ENCODE results near the gene ZNF446. TPM values are rescaled to one million over a fixed set of nuclear protein-coding genes. Genes with fewer than 3 reads are reported as not detected.
A peak's percentile ranks its signal among the peaks of the same experiment; 100 is the strongest.

ZNF446 gene
- total RNA-seq, 1 donor from 2014 or later = 17.4 TPM

DNA sequence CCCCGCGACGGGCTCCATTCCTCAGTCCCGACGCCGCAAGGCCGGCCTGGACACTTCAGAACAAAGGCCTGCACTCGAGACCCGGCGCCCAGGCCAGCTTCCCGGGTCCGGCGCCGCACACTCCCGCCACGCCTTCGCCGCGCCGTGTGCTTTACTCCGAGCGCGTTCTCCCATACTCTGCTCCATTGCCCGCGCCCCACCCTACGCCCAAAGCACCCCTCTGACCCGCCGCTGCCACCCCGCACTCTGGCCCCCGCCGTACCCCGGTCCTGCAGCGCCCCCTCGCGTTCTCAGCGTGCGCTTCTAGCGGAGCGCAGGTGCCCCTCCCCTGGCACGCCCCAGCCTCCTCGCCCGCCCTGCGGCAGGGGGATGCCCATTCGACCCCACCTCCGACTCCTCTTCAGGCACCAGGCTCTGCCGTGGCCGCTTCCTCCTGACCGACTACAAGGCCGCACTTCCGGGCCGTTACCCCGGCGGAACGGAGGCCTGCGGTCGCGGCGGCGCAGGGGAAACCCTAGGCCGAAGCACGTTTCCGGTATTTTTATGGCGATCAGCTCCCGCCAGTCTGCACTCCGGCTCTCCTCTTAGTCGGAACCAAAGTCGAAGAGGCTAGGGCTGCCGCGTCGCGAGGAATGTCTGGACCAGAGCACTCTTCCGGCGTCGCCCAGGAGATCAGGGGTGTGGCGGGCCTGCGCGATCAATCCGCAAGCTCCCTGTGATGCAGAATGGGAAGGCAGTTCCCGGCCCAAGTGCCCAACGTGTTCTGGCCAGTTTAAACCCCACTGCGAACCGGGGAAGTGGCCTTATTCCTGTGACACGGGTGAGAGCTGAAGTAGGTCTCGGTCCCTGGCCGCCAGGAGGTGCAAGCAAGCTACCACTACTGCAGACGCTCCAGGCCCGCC lies 43.5 kb downstream of the ZNF446 start, which contains the start of gene ZBTB45:
TSS of gene ZBTB45 (minus strand) at position 456 of the 902 bp plus-strand sequence. CDS start 2,137 bp downstream, outside the sequence.
- peaks cover 21% of the 10 kb centered on the region for H3K4me1 Mint-ChIP-seq (ENCODE audit: unreplicated experiment)
- H3K9me3 Mint-ChIP-seq = no peaks in the 10 kb centered on the region
- TF ChIP-seq, protein P1, sequence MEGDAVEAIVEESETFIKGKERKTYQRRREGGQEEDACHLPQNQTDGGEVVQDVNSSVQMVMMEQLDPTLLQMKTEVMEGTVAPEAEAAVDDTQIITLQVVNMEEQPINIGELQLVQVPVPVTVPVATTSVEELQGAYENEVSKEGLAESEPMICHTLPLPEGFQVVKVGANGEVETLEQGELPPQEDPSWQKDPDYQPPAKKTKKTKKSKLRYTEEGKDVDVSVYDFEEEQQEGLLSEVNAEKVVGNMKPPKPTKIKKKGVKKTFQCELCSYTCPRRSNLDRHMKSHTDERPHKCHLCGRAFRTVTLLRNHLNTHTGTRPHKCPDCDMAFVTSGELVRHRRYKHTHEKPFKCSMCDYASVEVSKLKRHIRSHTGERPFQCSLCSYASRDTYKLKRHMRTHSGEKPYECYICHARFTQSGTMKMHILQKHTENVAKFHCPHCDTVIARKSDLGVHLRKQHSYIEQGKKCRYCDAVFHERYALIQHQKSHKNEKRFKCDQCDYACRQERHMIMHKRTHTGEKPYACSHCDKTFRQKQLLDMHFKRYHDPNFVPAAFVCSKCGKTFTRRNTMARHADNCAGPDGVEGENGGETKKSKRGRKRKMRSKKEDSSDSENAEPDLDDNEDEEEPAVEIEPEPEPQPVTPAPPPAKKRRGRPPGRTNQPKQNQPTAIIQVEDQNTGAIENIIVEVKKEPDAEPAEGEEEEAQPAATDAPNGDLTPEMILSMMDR (conservative IDR thresholded peaks at IDR 0.05) = peak; percentile 71
- peaks cover 5% of the 10 kb centered on the region for H3K36me3 Mint-ChIP-seq
- peak within 1 kb of the TSS; percentile 95 for H3K4me3 Mint-ChIP-seq
- no peaks in the 10 kb centered on the region for H3K27me3 Mint-ChIP-seq
- DNase-seq (ENCODE audit: extremely low spot score, unreplicated experiment) = peak; percentile 93
- H3K27ac Mint-ChIP-seq = peak within 1 kb of the TSS; percentile 98

DNA sequence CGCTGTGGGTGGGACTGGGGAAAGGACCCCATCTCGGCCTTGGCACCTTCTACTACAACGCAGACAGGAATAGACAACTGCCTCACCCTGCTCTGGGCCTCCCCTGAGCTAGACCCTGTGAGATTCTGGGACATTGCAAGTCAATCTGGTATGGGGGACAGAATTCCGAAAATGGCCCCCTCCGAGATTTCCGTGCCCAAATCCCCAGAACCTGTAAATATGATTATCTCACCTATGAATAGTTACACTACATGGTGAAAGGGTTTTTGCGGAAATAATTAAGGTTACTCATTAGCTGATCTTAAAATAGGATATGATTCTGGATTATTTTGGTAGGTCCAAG lies 44.1 kb downstream of the ZNF446 start:
- Mint-ChIP-seq H3K4me1 (ENCODE audit: unreplicated experiment) (peaks cover 21% of the 10 kb centered on the region), H3K9me3 (no peaks in the 10 kb centered on the region), H3K36me3 (peaks cover 5% of the 10 kb centered on the region), H3K4me3 (peak overlapping the region; percentile 95), H3K27ac (peak overlapping the region; percentile 98), H3K27me3 (no peaks in the 10 kb centered on the region)
- TF ChIP-seq, protein P1 (conservative IDR thresholded peaks at IDR 0.05) = no peak
- no peak for DNase-seq (ENCODE audit: extremely low spot score, unreplicated experiment)

DNA sequence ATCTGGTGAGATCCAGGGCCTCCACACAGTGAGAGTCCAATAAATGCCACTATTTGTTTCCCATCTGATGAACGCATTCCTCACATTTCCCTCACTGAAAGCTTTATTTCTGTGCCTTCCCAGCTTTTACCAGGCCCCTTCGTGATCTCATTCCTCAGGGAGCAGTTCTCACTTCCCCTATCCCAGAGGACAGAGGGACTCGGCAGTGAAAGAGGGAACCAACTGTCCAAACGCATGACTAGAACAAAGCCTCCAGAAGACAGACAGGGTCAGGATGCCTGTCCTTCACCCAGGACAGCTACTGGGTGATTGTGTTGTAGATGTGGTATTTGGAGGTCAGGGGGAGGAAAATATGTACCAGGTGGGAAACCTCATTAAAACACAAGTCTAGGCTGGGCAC lies 45.5 kb downstream of the ZNF446 start:
- Mint-ChIP-seq H3K36me3 (no peaks in the 10 kb centered on the region), H3K27ac (peak overlapping the region; percentile 83), H3K4me3 (peak overlapping the region; percentile 76), H3K27me3 (no peaks in the 10 kb centered on the region), H3K4me1 (ENCODE audit: unreplicated experiment) (peaks cover 13% of the 10 kb centered on the region), H3K9me3 (no peaks in the 10 kb centered on the region)
- TF ChIP-seq, protein P1 (conservative IDR thresholded peaks at IDR 0.05) = no peak
- DNase-seq (ENCODE audit: extremely low spot score, unreplicated experiment) = no peak

DNA sequence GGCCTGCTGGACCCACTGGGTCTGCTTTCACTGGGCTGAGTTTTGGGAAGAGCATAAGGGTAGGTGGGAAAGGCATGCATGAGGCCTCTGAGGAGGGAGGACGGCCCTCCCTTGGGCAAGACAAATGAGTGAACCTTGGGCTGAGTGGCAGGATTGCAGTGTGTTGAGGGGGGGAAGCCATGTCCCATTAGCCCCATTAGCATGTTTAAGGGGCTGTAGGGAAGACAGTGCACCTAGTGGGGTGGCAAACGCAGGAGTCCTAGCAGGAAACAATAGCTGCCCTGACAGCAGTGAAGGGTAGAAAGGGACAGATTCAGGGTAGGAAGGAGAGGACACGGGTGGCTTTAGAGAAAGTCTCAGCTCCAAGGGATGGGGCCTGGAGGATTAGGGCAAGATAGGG lies 46.6 kb downstream of the ZNF446 start:
- DNase-seq (ENCODE audit: extremely low spot score, unreplicated experiment) = no peak
- Mint-ChIP-seq H3K4me1 (ENCODE audit: unreplicated experiment) (peaks cover 13% of the 10 kb centered on the region), H3K27me3 (no peaks in the 10 kb centered on the region), H3K9me3 (no peaks in the 10 kb centered on the region), H3K27ac (no peak overlapping the region), H3K36me3 (no peaks in the 10 kb centered on the region), H3K4me3 (no peak overlapping the region)
- TF ChIP-seq, protein P1 (conservative IDR thresholded peaks at IDR 0.05) = no peak

GRCh38 chr19:58529405-58529804 lies 53.3 kb downstream of the ZNF446 start:
- no peak for DNase-seq (ENCODE audit: extremely low spot score, unreplicated experiment)
- no peaks in the 10 kb centered on the region for H3K36me3 Mint-ChIP-seq
- no peaks in the 10 kb centered on the region for H3K4me1 Mint-ChIP-seq (ENCODE audit: unreplicated experiment)
- H3K4me3 Mint-ChIP-seq = no peak overlapping the region
- no peak overlapping the region for H3K27ac Mint-ChIP-seq
- peaks cover 13% of the 10 kb centered on the region for H3K27me3 Mint-ChIP-seq
- TF ChIP-seq, protein P1 (conservative IDR thresholded peaks at IDR 0.05) = no peak
- no peaks in the 10 kb centered on the region for H3K9me3 Mint-ChIP-seq

Other genes with a start within 250 kb of the ZNF446 start
- gene ZNF544, start 247.4 kb upstream of the ZNF446 start, total RNA-seq (ENCODE audit: low replicate concordance) = 52.0 and 52.5 TPM in 2 replicates
- gene ZNF8, start 197.4 kb upstream of the ZNF446 start, total RNA-seq (ENCODE audit: low replicate concordance) = 10.8 and 16.4 TPM in 2 replicates
- 35.2 and 36.8 TPM in 2 replicates for gene ERVK3-1, start 171.0 kb upstream of the ZNF446 start, total RNA-seq (ENCODE audit: low replicate concordance)
- gene ZSCAN22, start 149.4 kb upstream of the ZNF446 start, total RNA-seq (ENCODE audit: low replicate concordance) = 4.2 and 5.4 TPM in 2 replicates
- 5.1 and 11.7 TPM in 2 replicates for gene A1BG, start 122.9 kb upstream of the ZNF446 start, total RNA-seq (ENCODE audit: low replicate concordance)
- 4.1 and 8.1 TPM in 2 replicates for gene ZNF497, start 113.6 kb upstream of the ZNF446 start, total RNA-seq (ENCODE audit: low replicate concordance)
- 2.8 and 3.8 TPM in 2 replicates for gene ZNF837, start 95.3 kb upstream of the ZNF446 start, total RNA-seq (ENCODE audit: low replicate concordance)
- 1,320 and 1,324 TPM in 2 replicates for gene RPS5, start 89.1 kb upstream of the ZNF446 start, total RNA-seq (ENCODE audit: low replicate concordance)
- 1.0 and 4.0 TPM in 2 replicates for gene RNF225, start 80.7 kb upstream of the ZNF446 start, total RNA-seq (ENCODE audit: low replicate concordance)
- gene ZNF584, start 67.7 kb upstream of the ZNF446 start, total RNA-seq (ENCODE audit: low replicate concordance) = 10.1 and 18.2 TPM in 2 replicates
- gene ZNF132, start 36.2 kb upstream of the ZNF446 start, total RNA-seq (ENCODE audit: low replicate concordance) = 2.5 and 6.0 TPM in 2 replicates
- gene ZNF324B, start 24.7 kb upstream of the ZNF446 start, total RNA-seq (ENCODE audit: low replicate concordance) = 9.3 and 12.7 TPM in 2 replicates
- 11.5 and 15.0 TPM in 2 replicates for gene ZNF324, start 9.3 kb upstream of the ZNF446 start, total RNA-seq (ENCODE audit: low replicate concordance)
- gene SLC27A5, start 35.6 kb downstream of the ZNF446 start, total RNA-seq (ENCODE audit: low replicate concordance) = 5.7 and 9.3 TPM in 2 replicates
- gene ZBTB45, start 43.5 kb downstream of the ZNF446 start, total RNA-seq (ENCODE audit: low replicate concordance) = 18.6 and 20.2 TPM in 2 replicates
- 401 and 679 TPM in 2 replicates for gene TRIM28, start 67.7 kb downstream of the ZNF446 start, total RNA-seq (ENCODE audit: low replicate concordance)
- 86.5 and 97.7 TPM in 2 replicates for gene CHMP2A, start 78.8 kb downstream of the ZNF446 start, total RNA-seq (ENCODE audit: low replicate concordance)
- gene UBE2M, start 82.3 kb downstream of the ZNF446 start, total RNA-seq (ENCODE audit: low replicate concordance) = 78.0 and 81.9 TPM in 2 replicates
- gene MZF1, start 97.0 kb downstream of the ZNF446 start, total RNA-seq (ENCODE audit: low replicate concordance) = 22.9 and 30.0 TPM in 2 replicates

All from type B pancreatic cell (in vitro differentiated cells).